ENCODE results near the gene NKD2.
"Not testable (repeated sequence)": the region's sequence is repeated elsewhere in the genome, so short reads cannot be mapped to it uniquely, and the experiment has no call there.

Gene NKD2

GRCh38 chr5:1013948-1014301 is 5.3 kb downstream of the NKD2 start:
- DNase-seq (ENCODE audit: low spot score), result no peak

- no peak for DNase-seq (ENCODE audit: low spot score)
Measured at GRCh38 chr5:1014346-1014745, 5.7 kb downstream of the NKD2 start.

GRCh38 chr5:1014781-1015221 is 6.2 kb downstream of the NKD2 start:
- no peak for DNase-seq (ENCODE audit: low spot score)

GRCh38 chr5:1015507-1015906 is 6.9 kb downstream of the NKD2 start:
- no peak for DNase-seq (ENCODE audit: low spot score)

- DNase-seq (ENCODE audit: low spot score), result no peak
Measured at GRCh38 chr5:1016036-1016435, 7.4 kb downstream of the NKD2 start.

GRCh38 chr5:1016476-1016875 is 7.9 kb downstream of the NKD2 start:
- no peak for DNase-seq (ENCODE audit: low spot score)

GRCh38 chr5:1017056-1017455 is 8.5 kb downstream of the NKD2 start:
- no peak for DNase-seq (ENCODE audit: low spot score)

GRCh38 chr5:1017691-1018455 is 9.3 kb downstream of the NKD2 start:
- no peak for DNase-seq (ENCODE audit: low spot score)

GRCh38 chr5:1018596-1018995 is 10.0 kb downstream of the NKD2 start:
- DNase-seq (ENCODE audit: low spot score), result no peak

GRCh38 chr5:1019001-1019905 is 10.7 kb downstream of the NKD2 start:
- DNase-seq (ENCODE audit: low spot score), result no peak

GRCh38 chr5:1020452-1020961 is 11.9 kb downstream of the NKD2 start:
- DNase-seq (ENCODE audit: low spot score), result no peak

- DNase-seq (ENCODE audit: low spot score), result no peak
Measured at GRCh38 chr5:1021136-1021968, 12.8 kb downstream of the NKD2 start.

GRCh38 chr5:1021969-1022336 is 13.4 kb downstream of the NKD2 start:
- DNase-seq (ENCODE audit: low spot score), result not testable (repeated sequence)

GRCh38 chr5:1026700-1027621 is 18.4 kb downstream of the NKD2 start:
- DNase-seq (ENCODE audit: low spot score), result no peak

GRCh38 chr5:1027631-1028441 is 19.2 kb downstream of the NKD2 start:
- DNase-seq (ENCODE audit: low spot score), result no peak

- DNase-seq (ENCODE audit: low spot score), result no peak
Measured at GRCh38 chr5:1028481-1029281, 20.1 kb downstream of the NKD2 start.

GRCh38 chr5:1029282-1029944 is 20.8 kb downstream of the NKD2 start:
- DNase-seq (ENCODE audit: low spot score), result no peak

GRCh38 chr5:1029945-1030625 is 21.5 kb downstream of the NKD2 start:
- DNase-seq (ENCODE audit: low spot score), result no peak

All from kidney capillary endothelial cell (primary cell).